ENCODE data around the gene SPPL2B. TPM values are rescaled to one million over a fixed set of nuclear protein-coding genes. Genes with fewer than 3 reads are reported as not detected.

Gene SPPL2B
- total and polyA plus RNA-seq, 7 donors: 11.4 to 38.0 (median 22.1) TPM

- Histone ChIP-seq H3K9me3 (peaks cover 3% of the 10 kb centered on the region), H3K4me3 (no peak overlapping the region), H3K27ac (no peak overlapping the region), H3K27me3 (ENCODE audit: insufficient read depth in 3 of 3, low read length in 2 of 3) (peaks cover 0 to 3% (median 0%) of the 10 kb centered on the region in 3 donors), H3K36me3 (ENCODE audit: insufficient read depth in 1 of 2, low read depth in 1 of 2) (peaks cover 0 to 9% of the 10 kb centered on the region in 2 donors), H3K4me1 (no peaks in the 10 kb centered on the region)
- ATAC-seq (no peak), DNase-seq (no peak)
- intact Hi-C loops (cut with DNase I): loop anchor here (5.0 to 10.0 kb wide), 3 partner anchors 40 to 165 kb away; partner anchors contain the start of genes AP3D1 (in 1 of the 2), PLEKHJ1 (in 1 of the 2) and SF3A2 (in 1 of the 2)
- TF ChIP-seq CTCF (IDR thresholded peaks at IDR 0.05): no peak
- whole genome bisulfite sequencing, 3 donors: 90 to 97% (median 94%) methylated on average over 13 of the region's 13 CpGs
Observed at GRCh38 chr19:2317300-2317699, 11.2 kb upstream of the SPPL2B start.

DNA sequence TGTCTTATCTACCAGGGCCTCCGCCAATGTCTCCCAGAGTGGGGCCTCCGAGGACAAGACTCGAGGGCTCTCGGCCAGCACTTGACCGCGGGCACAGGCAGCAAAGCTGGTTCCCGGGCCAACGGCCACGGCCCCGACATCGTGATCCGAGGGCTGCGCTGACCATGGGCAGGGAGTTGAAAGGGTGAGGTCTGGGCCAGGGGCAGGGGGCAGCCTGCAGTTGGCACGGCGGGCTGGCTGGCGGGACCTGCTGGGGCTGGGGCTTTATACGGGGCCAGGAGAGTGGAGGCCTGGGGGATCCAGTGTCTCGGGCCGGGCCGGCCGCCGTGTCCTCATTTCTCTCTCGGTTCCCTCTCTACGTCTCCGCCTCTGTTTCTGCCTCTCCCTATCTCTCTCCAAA is 10.7 kb upstream of the SPPL2B start:
- 80 to 89% (median 81%) methylated on average over 20 to 25 of the region's 25 CpGs for WGBS, 3 donors
- Histone ChIP-seq H3K4me1 (no peaks in the 10 kb centered on the region), H3K9me3 (peaks cover 3% of the 10 kb centered on the region), H3K27ac (no peak overlapping the region), H3K27me3 (ENCODE audit: insufficient read depth in 3 of 3, low read length in 2 of 3) (no peaks in the 10 kb centered on the region), H3K36me3 (ENCODE audit: insufficient read depth in 1 of 2, low read depth in 1 of 2) (peaks cover 0 to 13% of the 10 kb centered on the region in 2 donors), H3K4me3 (no peak overlapping the region)
- DNase-seq (no peak), ATAC-seq (no peak)
- intact Hi-C loops (cut with DNase I): loop anchor here (5.0 to 10.0 kb wide), 3 partner anchors 40 to 165 kb away; partner anchors contain the start of genes AP3D1 (in 1 of the 2), PLEKHJ1 (in 1 of the 2) and SF3A2 (in 1 of the 2)
- no peak for TF ChIP-seq CTCF (IDR thresholded peaks at IDR 0.05)

- Histone ChIP-seq H3K27me3 (ENCODE audit: insufficient read depth in 3 of 3, low read length in 2 of 3) (no peaks in the 10 kb centered on the region), H3K4me3 (no peak overlapping the region), H3K4me1 (no peaks in the 10 kb centered on the region), H3K27ac (no peak overlapping the region), H3K36me3 (ENCODE audit: insufficient read depth in 1 of 2, low read depth in 1 of 2) (peaks cover 0 to 22% of the 10 kb centered on the region in 2 donors), H3K9me3 (peaks cover 3% of the 10 kb centered on the region)
- intact Hi-C loops (cut with DNase I): loop anchor here (5.0 to 10.0 kb wide), 3 partner anchors 42 to 167 kb away; partner anchors contain the start of genes AP3D1 (in 1 of the 2), PLEKHJ1 (in 1 of the 2) and SF3A2 (in 1 of the 2)
- no peak for DNase-seq
- TF ChIP-seq CTCF (IDR thresholded peaks at IDR 0.05): no peak
- 70 to 89% (median 88%) methylated on average over 6 of the region's 6 CpGs for WGBS, 3 donors
- ATAC-seq: no peak
Observed at GRCh38 chr19:2318923-2319322, 9.6 kb upstream of the SPPL2B start.

DNA sequence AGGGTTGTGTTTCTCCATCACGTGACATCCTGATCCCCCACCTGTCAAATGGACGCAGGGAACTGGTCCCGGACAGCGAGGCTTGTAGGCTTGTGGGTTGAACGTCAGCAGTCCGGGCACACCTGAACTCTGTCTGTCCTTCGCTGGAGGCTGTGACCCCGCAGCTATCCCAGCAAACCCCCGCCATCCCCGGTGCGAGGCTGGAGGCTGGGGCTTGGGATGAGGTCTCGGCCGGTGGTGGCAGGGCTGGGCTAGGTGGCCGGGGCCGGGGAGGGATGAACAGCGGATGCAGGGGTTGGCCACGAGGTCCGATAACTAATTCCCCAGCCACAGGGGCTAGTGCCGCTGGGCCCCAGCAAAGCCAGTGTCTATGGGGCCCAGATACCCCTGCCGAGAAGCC is 8.9 kb upstream of the SPPL2B start:
- intact Hi-C loops (cut with DNase I): loop anchor here (5.0 to 10.0 kb wide), 3 partner anchors 42 to 167 kb away; partner anchors contain the start of genes AP3D1 (in 1 of the 2), PLEKHJ1 (in 1 of the 2) and SF3A2 (in 1 of the 2)
- 73 to 77% (median 76%) methylated on average over 20 of the region's 20 CpGs for WGBS, 3 donors

More for the DNA sequence above, 8.9 kb upstream of the SPPL2B start:
- DNase-seq (no peak), ATAC-seq (no peak)
- peaks cover 3% of the 10 kb centered on the region for H3K9me3 ChIP-seq
- peaks cover 0 to 29% of the 10 kb centered on the region in 2 donors for H3K36me3 ChIP-seq (ENCODE audit: insufficient read depth in 1 of 2, low read depth in 1 of 2)
- H3K27me3 ChIP-seq (ENCODE audit: insufficient read depth in 3 of 3, low read length in 2 of 3): no peaks in the 10 kb centered on the region
- TF ChIP-seq CTCF (IDR thresholded peaks at IDR 0.05): no peak
- no peaks in the 10 kb centered on the region for H3K4me1 ChIP-seq
- no peak overlapping the region for H3K27ac ChIP-seq
- H3K4me3 ChIP-seq: no peak overlapping the region
